ENCODE results near the gene ZXDC.

Gene ZXDC

DNA sequence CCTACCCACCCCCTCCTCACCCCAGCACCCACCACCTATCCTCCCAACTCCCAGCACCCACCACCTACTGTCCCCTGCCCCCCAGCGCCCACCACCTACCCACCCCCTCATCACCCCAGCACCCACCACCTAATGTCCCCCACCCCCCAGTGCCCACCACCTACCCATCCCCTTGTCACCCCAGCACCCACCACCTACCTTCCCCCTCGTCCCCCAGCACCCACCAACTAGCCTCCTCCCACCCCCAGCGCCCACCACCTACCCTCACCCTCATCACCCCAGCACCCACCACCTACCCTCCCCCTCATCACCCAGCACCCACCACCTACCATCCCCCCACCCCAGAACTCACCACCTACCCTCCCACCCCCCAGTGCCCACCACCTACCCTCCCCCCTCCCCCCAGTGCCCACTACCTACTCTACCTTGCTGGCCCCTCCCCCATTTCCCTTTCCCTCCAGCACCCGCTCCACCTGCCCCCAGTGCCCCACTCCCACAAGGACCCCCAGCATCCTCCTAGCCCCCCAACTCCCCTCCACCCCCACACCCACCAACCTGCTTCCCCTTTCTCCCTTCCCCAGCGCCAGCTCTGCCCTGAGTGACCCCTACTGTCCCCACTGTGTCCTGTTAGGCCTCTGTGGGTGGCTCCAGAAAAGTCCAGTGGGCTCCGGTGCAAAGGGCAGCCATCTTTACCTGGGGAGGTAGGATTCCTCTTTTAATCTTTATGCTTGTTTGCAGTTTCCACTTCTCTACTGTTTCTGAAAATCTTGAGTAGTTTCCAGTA is 40.7 kb upstream of the ZXDC start:
- Mint-ChIP-seq H3K27me3 (no peaks in the 10 kb centered on the region), H3K27ac (no peak overlapping the region), H3K36me3 (no peaks in the 10 kb centered on the region), H3K4me3 (no peak overlapping the region), H3K9me3 (no peaks in the 10 kb centered on the region), H3K4me1 (no peaks in the 10 kb centered on the region)

DNA sequence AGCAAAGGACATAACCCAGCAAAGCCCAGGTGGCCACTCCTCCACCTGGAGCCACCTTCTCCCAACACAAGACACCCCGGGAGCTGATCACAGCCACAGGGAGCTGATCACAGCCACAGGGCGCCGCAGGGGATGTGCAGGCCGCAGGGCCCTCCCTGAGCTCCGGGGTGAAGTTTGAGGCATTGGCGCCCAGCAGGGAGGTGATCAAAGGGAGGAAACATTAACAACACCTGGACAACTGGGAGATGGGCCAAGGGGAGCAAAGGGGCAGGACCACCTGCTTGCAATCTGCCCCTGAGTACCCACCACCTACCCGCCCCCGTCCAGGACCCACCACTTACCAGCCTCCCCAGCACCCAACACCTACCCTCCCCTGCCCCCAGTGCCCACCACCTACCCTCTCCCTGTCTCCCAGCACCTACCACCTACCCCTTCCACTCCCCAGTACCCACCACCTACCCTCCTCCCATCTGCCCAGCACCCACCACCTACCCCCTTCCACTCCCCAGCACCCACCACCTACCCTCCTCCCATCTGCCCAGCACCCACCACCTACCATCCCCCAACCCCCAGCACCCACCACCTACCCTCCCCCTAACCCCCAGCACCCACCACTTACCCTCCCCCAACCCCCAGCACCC is 39.5 kb upstream of the ZXDC start:
- Mint-ChIP-seq H3K27me3 (no peaks in the 10 kb centered on the region), H3K36me3 (no peaks in the 10 kb centered on the region), H3K9me3 (no peaks in the 10 kb centered on the region), H3K27ac (no peak overlapping the region), H3K4me1 (no peaks in the 10 kb centered on the region), H3K4me3 (no peak overlapping the region)

DNA sequence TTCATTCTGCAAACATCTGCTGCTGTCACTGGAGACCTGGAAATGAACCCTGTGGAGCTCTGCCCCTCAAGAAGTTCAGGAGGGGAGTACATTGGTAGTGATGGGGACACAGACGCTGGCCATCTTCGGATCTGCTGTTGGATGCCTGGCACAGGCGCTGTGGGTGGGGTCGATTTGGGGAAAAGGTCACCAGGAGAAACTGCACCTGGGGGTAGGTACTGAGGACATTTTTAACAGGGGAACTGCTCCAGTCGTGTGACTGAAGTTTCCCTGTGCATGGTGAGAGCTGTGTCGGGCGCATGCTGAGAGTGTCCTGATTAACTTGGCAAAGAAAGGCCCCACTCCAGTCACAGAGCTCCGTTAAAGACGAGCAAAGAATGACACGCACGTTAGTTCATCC is 38.5 kb upstream of the ZXDC start:
- H3K36me3 Mint-ChIP-seq = no peaks in the 10 kb centered on the region
- no peaks in the 10 kb centered on the region for H3K4me1 Mint-ChIP-seq
- H3K27ac Mint-ChIP-seq = no peak overlapping the region
- no peaks in the 10 kb centered on the region for H3K27me3 Mint-ChIP-seq
- H3K4me3 Mint-ChIP-seq = no peak overlapping the region
- no peaks in the 10 kb centered on the region for H3K9me3 Mint-ChIP-seq

DNA sequence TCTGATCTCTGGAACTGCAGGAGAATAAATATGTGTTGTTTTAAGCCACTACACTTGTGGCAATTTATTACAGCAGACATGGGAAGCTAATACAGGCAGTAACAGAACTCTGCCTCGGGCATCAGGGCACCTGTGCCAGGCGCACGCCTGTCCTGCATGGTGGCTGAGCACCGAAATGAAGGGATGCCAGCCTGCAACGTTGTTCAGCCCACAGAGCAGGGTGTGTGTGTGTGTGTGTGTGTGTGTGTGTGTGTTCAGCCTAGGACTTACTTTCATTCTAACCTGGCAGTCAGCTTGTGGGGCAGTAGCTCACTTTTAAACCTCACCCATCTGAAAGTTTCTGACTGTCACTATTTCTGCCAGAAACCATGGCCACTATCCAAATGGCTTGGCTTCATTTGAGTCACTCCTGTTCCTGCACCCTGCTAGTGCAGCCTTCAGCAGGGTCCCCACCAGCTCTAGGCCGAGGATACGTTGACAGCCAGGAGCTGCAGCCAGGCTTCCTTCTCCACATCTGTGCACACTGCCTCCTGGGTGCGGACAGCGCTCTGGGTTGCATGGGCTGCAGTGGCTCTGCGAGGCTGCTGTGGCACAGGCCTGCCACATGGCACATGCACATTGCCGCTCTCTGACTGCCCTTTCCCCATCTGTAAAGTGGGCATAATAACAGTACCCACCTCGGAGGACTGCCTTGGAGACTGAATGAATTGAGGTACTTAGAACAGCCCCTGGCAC is 37.4 kb upstream of the ZXDC start:
- Mint-ChIP-seq H3K4me1 (no peaks in the 10 kb centered on the region), H3K27me3 (no peaks in the 10 kb centered on the region), H3K9me3 (no peaks in the 10 kb centered on the region), H3K36me3 (no peaks in the 10 kb centered on the region), H3K4me3 (no peak overlapping the region), H3K27ac (no peak overlapping the region)

DNA sequence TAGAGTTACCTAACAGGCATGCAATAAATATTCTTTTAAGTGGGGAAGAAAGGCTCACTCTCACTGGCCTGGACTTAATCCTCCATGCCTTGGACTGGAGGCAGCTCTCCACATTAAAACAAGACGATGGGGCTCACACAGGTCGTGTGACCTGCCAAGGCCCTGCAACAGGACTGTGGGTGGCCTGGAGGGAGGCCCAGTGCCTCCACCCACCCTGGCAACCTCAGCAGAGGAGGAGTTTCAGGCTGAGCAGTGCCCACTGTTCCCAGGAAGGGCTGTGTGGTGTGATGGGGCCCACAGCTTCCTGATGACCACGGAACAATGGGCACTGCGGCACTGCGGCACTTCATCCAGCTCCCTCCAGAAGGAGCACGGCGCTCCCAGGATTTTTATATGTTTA is 36.3 kb upstream of the ZXDC start:
- H3K36me3 Mint-ChIP-seq = no peaks in the 10 kb centered on the region
- no peak overlapping the region for H3K27ac Mint-ChIP-seq
- H3K27me3 Mint-ChIP-seq = no peaks in the 10 kb centered on the region
- no peak overlapping the region for H3K4me3 Mint-ChIP-seq
- no peaks in the 10 kb centered on the region for H3K9me3 Mint-ChIP-seq
- no peaks in the 10 kb centered on the region for H3K4me1 Mint-ChIP-seq

DNA sequence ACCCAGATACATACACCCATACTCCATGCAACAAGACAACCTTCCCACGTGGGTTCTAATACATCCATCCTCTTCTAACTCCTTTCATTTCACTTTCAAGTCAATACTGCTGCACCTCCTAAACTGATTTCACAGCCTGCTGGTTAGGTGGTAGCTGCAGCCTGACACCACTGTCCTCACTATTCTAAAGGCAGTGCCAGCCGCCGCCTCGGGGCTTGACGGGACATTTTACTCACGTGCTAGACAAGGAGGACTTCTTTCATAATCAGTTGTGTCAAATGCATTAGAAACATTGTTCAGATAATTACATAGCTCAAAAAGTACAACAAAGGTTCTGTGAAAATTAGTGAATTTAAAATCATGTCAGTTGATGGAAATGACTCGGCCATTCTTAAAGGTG is 35.6 kb upstream of the ZXDC start:
- H3K36me3 Mint-ChIP-seq = no peaks in the 10 kb centered on the region
- H3K9me3 Mint-ChIP-seq = no peaks in the 10 kb centered on the region
- no peaks in the 10 kb centered on the region for H3K4me1 Mint-ChIP-seq
- H3K4me3 Mint-ChIP-seq = no peak overlapping the region
- no peak overlapping the region for H3K27ac Mint-ChIP-seq
- no peaks in the 10 kb centered on the region for H3K27me3 Mint-ChIP-seq

DNA sequence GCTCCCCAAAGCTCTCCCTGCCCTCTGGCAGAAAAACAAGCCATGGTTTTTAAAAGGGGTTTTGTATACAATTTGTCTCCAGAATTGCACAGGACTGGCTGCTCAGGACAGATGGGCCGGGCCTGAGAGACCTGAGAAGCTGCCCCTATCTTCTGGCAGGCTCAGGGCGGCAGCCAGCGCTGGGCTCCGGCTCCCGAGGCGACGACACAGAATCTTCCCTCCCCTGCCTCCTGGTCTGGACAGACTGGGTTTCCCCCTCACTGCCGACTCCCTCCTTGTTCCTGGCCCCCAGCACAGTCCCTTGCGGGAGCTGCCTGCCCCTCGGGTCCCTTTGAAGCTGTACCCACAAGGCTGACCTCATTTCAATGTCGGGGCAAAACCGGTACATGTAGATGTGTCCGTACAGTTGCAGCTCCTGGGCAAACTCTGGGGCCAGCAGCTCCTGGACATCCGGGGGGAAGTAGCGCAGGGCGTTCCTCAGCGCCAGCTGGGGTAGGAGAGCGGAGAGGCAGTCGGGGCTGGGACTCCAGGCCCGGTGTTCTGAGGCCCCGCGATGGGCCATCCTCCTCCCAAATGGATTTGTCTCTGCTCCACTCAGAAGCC is 34.7 kb upstream of the ZXDC start:
- Mint-ChIP-seq H3K27ac (no peak overlapping the region), H3K36me3 (no peaks in the 10 kb centered on the region), H3K4me1 (no peaks in the 10 kb centered on the region), H3K9me3 (no peaks in the 10 kb centered on the region), H3K27me3 (no peaks in the 10 kb centered on the region), H3K4me3 (no peak overlapping the region)

DNA sequence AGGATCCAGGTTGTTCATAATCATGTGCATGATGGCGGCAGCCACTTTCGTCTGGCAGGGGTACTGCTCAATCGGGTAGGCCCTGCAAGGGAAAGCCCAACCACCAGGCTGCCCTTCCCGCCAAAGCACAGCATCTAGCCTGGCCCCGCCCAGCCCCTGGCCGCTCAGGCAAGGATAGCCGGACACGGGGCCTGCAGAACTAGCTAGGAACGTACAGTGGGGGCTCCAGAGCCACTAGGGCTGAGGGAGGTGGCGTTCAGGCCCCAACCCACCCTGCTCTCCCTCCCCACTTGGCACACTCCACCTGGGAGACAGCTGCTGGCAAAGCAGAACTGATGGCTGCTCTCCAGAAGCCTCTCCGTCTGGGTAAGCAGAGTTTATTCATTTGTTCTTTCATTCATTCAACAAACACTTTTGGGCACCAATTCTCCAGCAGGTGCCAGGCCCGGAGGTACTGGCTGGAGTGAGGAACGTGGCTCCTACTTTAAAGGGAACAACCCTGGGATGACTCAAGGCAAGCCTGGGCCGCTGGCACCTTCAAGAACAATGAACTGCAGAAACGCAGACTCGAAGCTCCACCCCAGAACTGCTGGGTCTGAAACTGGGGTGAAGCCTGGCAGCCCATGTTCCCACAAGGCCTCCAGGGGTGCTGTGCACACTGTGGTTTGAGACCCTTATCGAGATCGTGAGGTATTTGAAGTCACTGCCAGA is 34.1 kb upstream of the ZXDC start:
- peaks cover 3% of the 10 kb centered on the region for H3K27me3 Mint-ChIP-seq
- H3K4me1 Mint-ChIP-seq = no peaks in the 10 kb centered on the region
- no peaks in the 10 kb centered on the region for H3K9me3 Mint-ChIP-seq
- no peaks in the 10 kb centered on the region for H3K36me3 Mint-ChIP-seq
- no peak overlapping the region for H3K4me3 Mint-ChIP-seq
- no peak overlapping the region for H3K27ac Mint-ChIP-seq

DNA sequence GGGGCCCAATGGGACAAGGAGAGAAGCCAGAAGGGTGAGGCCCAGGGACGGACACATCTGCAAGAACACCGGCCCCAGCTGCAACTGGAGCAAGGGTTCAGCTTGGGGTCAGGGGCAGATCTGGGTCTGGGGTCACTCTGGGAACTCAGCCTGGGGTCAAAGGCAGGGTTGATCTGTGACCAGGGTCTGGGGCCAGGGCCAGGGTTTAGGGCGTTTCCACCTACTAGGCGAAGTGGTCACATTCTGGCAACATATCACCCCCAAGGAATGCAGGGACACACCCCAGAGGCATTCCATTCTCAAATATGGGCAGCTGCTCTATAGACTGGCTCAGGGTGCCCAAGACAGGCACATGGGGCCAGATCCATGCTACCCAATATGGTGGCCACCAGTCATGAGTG is 32.9 kb upstream of the ZXDC start:
- H3K9me3 Mint-ChIP-seq = no peaks in the 10 kb centered on the region
- no peaks in the 10 kb centered on the region for H3K4me1 Mint-ChIP-seq
- no peak overlapping the region for H3K27ac Mint-ChIP-seq
- no peak overlapping the region for H3K4me3 Mint-ChIP-seq
- H3K36me3 Mint-ChIP-seq = no peaks in the 10 kb centered on the region
- H3K27me3 Mint-ChIP-seq = peaks cover 3% of the 10 kb centered on the region

DNA sequence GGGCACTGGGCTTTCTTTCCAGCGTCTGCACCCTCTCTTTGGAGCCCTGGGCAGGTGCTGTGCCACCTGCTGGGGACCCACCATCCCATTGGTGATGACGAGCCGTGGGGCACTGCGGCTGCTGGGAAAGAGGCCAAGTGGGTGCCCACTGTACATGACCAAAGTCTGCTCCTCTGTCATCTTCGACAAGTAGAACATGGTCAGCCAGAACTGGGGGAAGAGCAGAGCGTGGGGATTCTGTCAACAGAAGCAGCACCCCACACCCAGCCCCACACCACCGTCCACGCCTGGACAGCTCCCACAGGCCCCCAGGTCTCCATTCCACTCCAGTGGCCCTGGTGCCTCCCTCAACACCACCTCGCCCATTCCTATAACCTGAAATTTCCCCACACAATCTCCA is 32.2 kb upstream of the ZXDC start:
- H3K4me1 Mint-ChIP-seq = no peaks in the 10 kb centered on the region
- H3K9me3 Mint-ChIP-seq = no peaks in the 10 kb centered on the region
- H3K4me3 Mint-ChIP-seq = no peak overlapping the region
- no peak overlapping the region for H3K27ac Mint-ChIP-seq
- H3K36me3 Mint-ChIP-seq = no peaks in the 10 kb centered on the region
- peaks cover 3% of the 10 kb centered on the region for H3K27me3 Mint-ChIP-seq

DNA sequence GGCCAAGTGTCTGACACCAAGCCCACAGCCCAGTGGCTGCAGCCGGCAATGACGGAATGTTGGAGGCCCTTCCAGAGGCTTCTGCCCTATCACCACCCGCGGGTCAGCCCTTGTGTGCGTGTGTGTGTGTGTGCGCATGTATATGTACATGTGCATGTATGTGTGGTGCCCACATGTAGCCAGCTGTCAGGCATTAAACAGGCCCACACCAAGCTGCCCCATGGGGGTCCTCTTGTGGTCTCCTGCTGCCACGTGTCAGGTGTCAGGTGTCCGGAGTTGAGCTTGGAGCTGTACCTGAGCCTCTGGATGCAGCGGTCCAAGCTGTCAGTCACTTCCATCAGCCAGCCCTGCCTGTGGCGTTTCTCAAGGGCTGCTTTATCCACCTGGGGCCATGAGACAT is 28.0 kb upstream of the ZXDC start:
- Mint-ChIP-seq H3K4me3 (no peak overlapping the region), H3K36me3 (no peaks in the 10 kb centered on the region), H3K27ac (no peak overlapping the region), H3K27me3 (peaks cover 3% of the 10 kb centered on the region), H3K4me1 (no peaks in the 10 kb centered on the region), H3K9me3 (no peaks in the 10 kb centered on the region)

DNA sequence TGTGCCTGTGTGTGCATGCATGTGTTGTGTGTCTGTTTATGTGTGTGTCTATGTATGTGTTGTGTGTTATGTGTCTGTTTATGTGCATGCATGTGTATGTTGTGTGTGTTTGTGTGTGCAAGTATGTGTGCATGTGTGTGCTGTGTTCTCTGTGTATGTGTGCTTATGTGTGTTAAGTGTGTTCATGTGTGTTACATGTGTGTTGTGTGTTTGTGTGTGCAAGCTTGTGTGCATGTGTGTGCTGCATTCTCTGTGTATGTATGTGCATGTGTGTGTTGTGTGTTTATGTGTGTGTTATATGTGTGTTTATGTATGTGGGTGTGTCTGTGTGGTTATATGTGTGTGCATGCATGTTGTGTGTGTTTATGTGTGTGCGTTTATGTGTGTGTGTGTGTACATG is 27.0 kb upstream of the ZXDC start:
- no peaks in the 10 kb centered on the region for H3K4me1 Mint-ChIP-seq
- no peak overlapping the region for H3K27ac Mint-ChIP-seq
- no peak overlapping the region for H3K4me3 Mint-ChIP-seq
- no peaks in the 10 kb centered on the region for H3K36me3 Mint-ChIP-seq
- H3K27me3 Mint-ChIP-seq = peaks cover 3% of the 10 kb centered on the region
- no peaks in the 10 kb centered on the region for H3K9me3 Mint-ChIP-seq

DNA sequence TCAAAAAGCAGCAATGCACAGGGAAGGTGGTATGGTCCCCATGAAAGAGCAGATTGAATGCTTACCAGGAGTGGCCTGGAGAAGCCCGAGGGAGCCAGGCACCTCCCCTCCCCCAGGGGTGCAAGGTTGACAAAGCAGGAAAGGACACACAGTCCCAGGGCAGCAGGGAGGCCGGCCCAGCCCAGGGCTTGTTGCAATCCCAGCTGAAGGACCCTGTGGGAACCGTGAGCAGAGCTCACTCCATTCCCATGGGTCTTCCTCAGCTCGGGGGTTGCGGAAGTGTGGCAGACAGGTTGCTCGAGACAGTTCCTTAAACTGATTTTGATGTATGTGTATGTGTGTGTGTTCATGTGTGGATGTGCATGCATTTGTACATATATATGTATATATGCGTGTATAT is 26.0 kb upstream of the ZXDC start:
- Mint-ChIP-seq H3K9me3 (no peaks in the 10 kb centered on the region), H3K4me1 (no peaks in the 10 kb centered on the region), H3K27me3 (peaks cover 3% of the 10 kb centered on the region), H3K36me3 (no peaks in the 10 kb centered on the region), H3K27ac (no peak overlapping the region), H3K4me3 (no peak overlapping the region)

DNA sequence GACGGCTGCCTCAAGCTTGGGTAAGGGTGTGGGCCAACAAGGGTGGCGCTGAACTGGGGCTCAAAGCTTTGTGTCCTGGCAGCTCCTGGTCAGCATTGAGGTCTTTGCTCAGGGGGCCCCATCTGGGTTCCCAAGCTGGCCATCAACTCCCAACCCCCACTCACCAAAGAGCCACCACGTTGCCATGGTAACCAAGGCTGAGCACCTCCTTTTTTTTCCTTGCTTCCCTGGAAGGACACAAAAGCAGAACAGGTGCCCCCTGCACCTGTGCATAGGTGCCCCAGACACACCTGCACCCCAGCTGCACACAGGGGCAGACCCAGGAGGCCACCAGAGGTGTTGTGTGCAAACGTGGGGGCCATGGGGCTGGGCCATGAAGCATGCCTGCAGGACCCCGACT is 25.4 kb upstream of the ZXDC start:
- Mint-ChIP-seq H3K9me3 (no peaks in the 10 kb centered on the region), H3K4me1 (no peaks in the 10 kb centered on the region), H3K27ac (no peak overlapping the region), H3K4me3 (no peak overlapping the region), H3K36me3 (no peaks in the 10 kb centered on the region), H3K27me3 (peaks cover 3% of the 10 kb centered on the region)

DNA sequence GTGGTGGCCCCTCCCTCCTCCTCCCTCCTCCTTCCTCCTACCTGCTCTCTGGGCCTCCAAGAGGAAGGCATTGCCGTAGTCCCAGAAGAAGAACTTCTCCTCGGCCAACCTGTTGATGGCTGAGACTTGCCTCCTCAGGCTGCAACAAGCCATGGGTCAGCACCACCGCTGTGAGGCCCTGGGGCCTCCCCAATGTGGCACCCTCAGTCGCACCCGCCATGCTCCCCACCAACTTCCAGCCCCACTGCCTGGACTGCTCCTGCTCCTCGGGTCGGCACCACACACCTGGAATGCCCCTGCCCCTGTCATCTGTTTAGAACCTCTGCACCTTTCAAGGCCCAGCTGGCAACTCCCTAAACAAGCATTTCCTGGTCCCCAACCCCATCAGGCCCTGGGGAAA is 24.3 kb upstream of the ZXDC start:
- Mint-ChIP-seq H3K4me1 (no peaks in the 10 kb centered on the region), H3K9me3 (no peaks in the 10 kb centered on the region), H3K27me3 (no peaks in the 10 kb centered on the region), H3K36me3 (no peaks in the 10 kb centered on the region), H3K4me3 (no peak overlapping the region), H3K27ac (no peak overlapping the region)

All from activated naive CD4-positive, alpha-beta T cell treated with anti-CD3 and anti-CD28 coated beads, Interleukin-2, amount 50 U/mL, for 24 hours (primary cell).